HepG2 (cell line): ENCODE data around the gene RUNX2. TPM values are rescaled to one million over a fixed set of nuclear protein-coding genes. Genes with fewer than 3 reads are reported as not detected.

Source experiments
- ATAC-seq: fragments of 200-7000 bp; cut with Tn5 transposase; 3 replicates; pipeline ENCODE4 v1.9.1; 2020; ENCODE audit warnings: mild to moderate bottlenecking, moderate library complexity
- BruUV-seq: library from RNA; stranded (reverse); fragments of 400-500 nt; replicated peaks from 2 replicates; lab custom pipeline; 2021; lab: Mats Ljungman, UMichigan
- CTCF ChIA-PET: fragments of 300-600 bp; formaldehyde crosslinking; extraction: SDS; loops from one replicate; lab custom pipeline; 2021; ENCODE audit warnings: low total read pairs, inconsistent platforms, low intra/inter-chr PET ratio; lab: Yijun Ruan, JAX
- POLR2A ChIA-PET: fragments of 350-600 bp; sonication (Branson Sonifier 250); formaldehyde crosslinking; loops from one replicate; lab custom pipeline; 2020; ENCODE audit warnings: antibody characterized with exemption, inconsistent platforms; lab: Yijun Ruan, JAX
- DNase-seq: peaks from one replicate; pipeline ENCODE4 v3.0.0-alpha.2; 2015; ENCODE audit warnings: low spot score
- FAIRE-seq: peaks from 3 replicates; lab custom pipeline; 2011; peaks lifted over from hg19 to GRCh38; lab: Jason Lieb, UNC
- H2AFZ ChIP-seq: one replicate; pipeline ENCODE4 v1.6.1; 2011; ENCODE audit warnings: low read length, inconsistent platforms
- H3K27ac ChIP-seq: fragments of 300-600 bp; 3 replicates; pipeline ENCODE4 v1.8.0; 2011; ENCODE audit warnings: mixed run types, mild to moderate bottlenecking, mixed read lengths, low read length, inconsistent platforms; ENCODE audit not compliant: insufficient read depth; ENCODE audit errors: extremely low read length
- H3K27me3 ChIP-seq, 2 experiments: fragments of 200-600 bp in 1 of 2; 2 replicates in 1 of 2; 3 replicates in 1 of 2; pipeline versions ENCODE4 v1.6.0 to v1.8.0; 2011; ENCODE audit warnings: low read length in 2 of 2, mild to moderate bottlenecking in 2 of 2, moderate library complexity in 2 of 2, inconsistent platforms in 1 of 2; ENCODE audit not compliant: insufficient read depth in 2 of 2, control insufficient read depth in 1 of 2
- H3K36me3 ChIP-seq, 2 experiments: fragments of 200-600 bp in 1 of 2; replicated peaks in 1 of 2; 2 replicates in 1 of 2; 3 replicates in 1 of 2; pipeline versions ENCODE4 v1.5.1 to v1.8.0; 2011; ENCODE audit warnings: low read length in 2 of 2, inconsistent platforms in 1 of 2; ENCODE audit not compliant: insufficient read depth in 2 of 2, control insufficient read depth in 1 of 2
- H3K4me1 ChIP-seq: 2 replicates; pipeline ENCODE4 v1.5.1; 2012; ENCODE audit warnings: low read length, inconsistent platforms; ENCODE audit not compliant: insufficient read depth
- H3K4me2 ChIP-seq: 2 replicates; pipeline ENCODE4 v1.6.0; 2011; ENCODE audit warnings: low read depth, low read length, inconsistent platforms
- H3K4me3 ChIP-seq, 3 experiments: fragments of 200-600 bp in 1 of 3; sonication (generic), shearing (Covaris generic) in 1 of 3; replicated peaks in 1 of 3; 2 replicates each; pipeline ENCODE4 v1.5.1; 2011 to 2016; ENCODE audit warnings: low read length in 3 of 3, inconsistent platforms in 2 of 3, low read depth in 2 of 3, mild to moderate bottlenecking in 2 of 3, control low read depth in 1 of 3, mixed read lengths in 1 of 3; ENCODE audit not compliant: insufficient read depth in 1 of 3
- H3K79me2 ChIP-seq: one replicate; pipeline ENCODE4 v1.6.1; 2011; ENCODE audit warnings: low read length, inconsistent platforms; ENCODE audit not compliant: insufficient read depth
- H3K9ac ChIP-seq: 2 replicates; pipeline ENCODE4 v1.6.0; 2011; ENCODE audit warnings: mild to moderate bottlenecking, low read depth, low read length, inconsistent platforms; ENCODE audit not compliant: insufficient read depth
- H3K9me3 ChIP-seq: 2 replicates; pipeline ENCODE4 v1.5.1; 2012; ENCODE audit warnings: mild to moderate bottlenecking, low read length
- H4K20me1 ChIP-seq: 2 replicates; pipeline ENCODE4 v1.6.0; 2011; ENCODE audit warnings: inconsistent platforms, mild to moderate bottlenecking, low read length, moderate library complexity; ENCODE audit not compliant: insufficient read depth
- AHDC1 ChIP-seq: sonication (generic); formaldehyde crosslinking; IDR thresholded peaks from 2 replicates; pipeline ENCODE4 v1.5.1; 2020; ENCODE audit warnings: mild to moderate bottlenecking, missing genetic modification reagents, borderline replicate concordance
- CREBL2 ChIP-seq: sonication (generic); formaldehyde crosslinking; IDR thresholded peaks from 2 replicates; pipeline ENCODE4 v1.8.1; 2023; ENCODE audit warnings: missing genetic modification reagents, mild to moderate bottlenecking, borderline replicate concordance
- DPF2 ChIP-seq: sonication (generic); formaldehyde crosslinking; IDR thresholded peaks from 2 replicates; pipeline ENCODE4 v1.4.0; 2020; ENCODE audit warnings: mild to moderate bottlenecking, low read depth, missing genetic modification reagents, borderline replicate concordance
- NR2F6 ChIP-seq, 2 experiments: IDR thresholded peaks; 2 replicates each; pipeline ENCODE4 v1.6.1; 2016; ENCODE audit warnings: antibody characterized with exemption in 1 of 2, mild to moderate bottlenecking in 1 of 2
- USF2 ChIP-seq, 2 experiments: sonication (generic) in 1 of 2; formaldehyde crosslinking in 1 of 2; IDR thresholded peaks; 2 replicates each; pipeline versions ENCODE4 v1.5.1 to v1.6.1; 2011 to 2020; ENCODE audit warnings: borderline replicate concordance in 1 of 2, low read depth in 1 of 2, low read length in 1 of 2, mild to moderate bottlenecking in 1 of 2, missing genetic modification reagents in 1 of 2, moderate library complexity in 1 of 2
- ZBTB25 ChIP-seq: IDR thresholded peaks from 2 replicates; pipeline ENCODE4 v1.6.1; 2018; ENCODE audit warnings: missing genetic modification reagents
- ZBTB7B ChIP-seq: sonication (generic); formaldehyde crosslinking; IDR thresholded peaks from 2 replicates; pipeline ENCODE4 v1.4.0; 2020; ENCODE audit warnings: missing genetic modification reagents
- ZNF274 ChIP-seq: sonication (generic); formaldehyde crosslinking; IDR thresholded peaks from 2 replicates; pipeline ENCODE4 v1.5.1; 2020; ENCODE audit warnings: mild to moderate bottlenecking, missing genetic modification reagents
- ZNF44 ChIP-seq: sonication (generic); formaldehyde crosslinking; IDR thresholded peaks from 2 replicates; pipeline ENCODE4 v1.5.1; 2020; ENCODE audit warnings: mild to moderate bottlenecking, missing genetic modification reagents
- ZNF777 ChIP-seq: sonication (generic); formaldehyde crosslinking; IDR thresholded peaks from 2 replicates; pipeline ENCODE4 v1.4.0; 2020; ENCODE audit warnings: missing genetic modification reagents
- WGBS: methylation state at CpG from one replicate; pipeline ENCODE4 v1.1.6; 2017; ENCODE audit warnings: low lambda C conversion rate; 5-methylcytosine and 5-hydroxymethylcytosine counted together
- in situ Hi-C: cut with HindIII; loops from 2 replicates; pipeline ENCODE4 v1.10.0; 2017; ENCODE audit warnings: low pct_unique_long_range_greater_than_20kb; ENCODE audit not compliant: extremely low pct_ligation_motif_present
- intact Hi-C: fragments of 100-400 bp; cut with micrococcal nuclease; formaldehyde crosslinking; loops from one replicate; pipeline ENCODE4 v1.10.0; 2022; ENCODE audit not compliant: unreplicated experiment
- polyA plus RNA-seq, 8 experiments: library from polyadenylated mRNA; depleted of rRNA in 3 of 8; stranded (reverse) in 7 of 8; unstranded in 1 of 8; fragments of >200 nt; fragmentation: Illumina TruSeq in 4 of 8; extraction: Trizol in 4 of 8; gene quantifications; 2 replicates each; pipeline versions ENCODE4 v1.2.1 to v1.2.3, GENCODE V29; 2011 to 2016; ENCODE audit warnings: low read depth in 4 of 8, missing spikeins in 1 of 8, mixed read lengths in 1 of 8; ENCODE audit not compliant: insufficient read depth in 1 of 8
- total RNA-seq, 5 experiments: library from RNA; depleted of rRNA; stranded (reverse); fragments of >200 nt; fragmentation: Illumina TruSeq; extraction: Trizol; gene quantifications; 2 replicates each; pipeline ENCODE4 v1.2.3, GENCODE V29; 2016; ENCODE audit warnings: low read depth in 1 of 5

RUNX2 gene
- total and polyA plus RNA-seq, 2 of the 13 experiments (the other 11 are each of a cell fraction or from before 2014, with no cell fraction given), result not detected

- Histone ChIP-seq H3K79me2 (peaks cover 36% of the 10 kb centered on the region), H3K4me3 (peak overlapping the region; percentile 79 to 81 (median 80)), H3K4me1 (peaks cover 33% of the 10 kb centered on the region), H3K27me3 (no peaks in the 10 kb centered on the region; a peak in 1 of 5 replicates), H2AFZ (peak overlapping the region; percentile 80), H4K20me1 (no peaks in the 10 kb centered on the region), H3K4me2 (peak overlapping the region; percentile 94), H3K9ac (peak overlapping the region; percentile 85), H3K27ac (peak overlapping the region; percentile 96), H3K9me3 (no peaks in the 10 kb centered on the region), H3K36me3 (no peaks in the 10 kb centered on the region)
- ATAC-seq (peak; percentile 6), FAIRE-seq (no peak), DNase-seq (peak; percentile 23)
- WGBS, result 2% methylated on average over 16 of the region's 21 CpGs
- intact Hi-C loops (loop anchor here (5.0 to 10.0 kb wide), 3 partner anchors 180 to 720 kb away; no protein-coding TSS in a partner anchor), in situ Hi-C loops (no loop called here)
- POLR2A ChIA-PET, result interaction anchor here (0.8 to 2.2 kb wide), 6 partner anchors 12 to 721 kb away, joined by 3 to 9 read pairs (median 4); no protein-coding TSS in a partner anchor
- CTCF ChIA-PET, result no interaction called here
- TSS peak; percentile 84 for BruUV-seq
- TF ChIP-seq DPF2 (CRISPR knock-in tag) (0 out of 2 replicates have a peak, but pooled peaks have one; percentile 8), AHDC1 (peak; percentile 24; the same call in 1 of the 2 replicates), USF2 (IDR thresholded peaks at IDR 0.05; ENCODE audit: low read depth, low read length) (no peak), USF2 (CRISPR knock-in tag; IDR thresholded peaks at IDR 0.05; ENCODE audit: borderline replicate concordance) (no peak), NR2F6 (IDR thresholded peaks at IDR 0.05) (peak; percentile 8; the same call in 1 of the 2 replicates), NR2F6 (CRISPR knock-in tag; IDR thresholded peaks at IDR 0.05) (no peak), CREBL2 (CRISPR knock-in tag) (0 out of 2 replicates have a peak, but pooled peaks have one; percentile 27), ZNF274 (CRISPR knock-in tag) (0 out of 2 replicates have a peak, but pooled peaks have one; percentile 6), ZBTB7B (CRISPR knock-in tag) (0 out of 2 replicates have a peak, but pooled peaks have one; percentile 11), ZNF777 (CRISPR knock-in tag) (peak; percentile 63; the same call in 1 of the 2 replicates), ZNF44 (CRISPR knock-in tag) (peak; percentile 59; the same call in 1 of the 2 replicates), ZBTB25 (CRISPR knock-in tag) (0 out of 2 replicates have a peak, but pooled peaks have one; percentile 22)
Measured at GRCh38 chr6:45377043-45377553, 49.0 kb downstream of the RUNX2 start.
